Muscle of arm (tissue), 12 donors: ENCODE results near the gene NKRF. TPM values are rescaled to one million over a fixed set of nuclear protein-coding genes. Genes with fewer than 3 reads are reported as not detected.

Source experiments
- DNase-seq: peaks from one replicate; pipeline ENCODE4 v3.0.0-alpha.2; 2013
- polyA plus RNA-seq, 12 donors: library from polyadenylated mRNA; unstranded; fragments of 120-200 nt; gene quantifications; one replicate each; pipeline ENCODE4 v1.2.1, GENCODE V29; 2013; ENCODE audit not compliant: insufficient read length in 12 of 12

NKRF gene
- polyA plus RNA-seq, 12 donors = 5.4 to 10.1 (median 7.4) TPM; not detected in 1

DNA sequence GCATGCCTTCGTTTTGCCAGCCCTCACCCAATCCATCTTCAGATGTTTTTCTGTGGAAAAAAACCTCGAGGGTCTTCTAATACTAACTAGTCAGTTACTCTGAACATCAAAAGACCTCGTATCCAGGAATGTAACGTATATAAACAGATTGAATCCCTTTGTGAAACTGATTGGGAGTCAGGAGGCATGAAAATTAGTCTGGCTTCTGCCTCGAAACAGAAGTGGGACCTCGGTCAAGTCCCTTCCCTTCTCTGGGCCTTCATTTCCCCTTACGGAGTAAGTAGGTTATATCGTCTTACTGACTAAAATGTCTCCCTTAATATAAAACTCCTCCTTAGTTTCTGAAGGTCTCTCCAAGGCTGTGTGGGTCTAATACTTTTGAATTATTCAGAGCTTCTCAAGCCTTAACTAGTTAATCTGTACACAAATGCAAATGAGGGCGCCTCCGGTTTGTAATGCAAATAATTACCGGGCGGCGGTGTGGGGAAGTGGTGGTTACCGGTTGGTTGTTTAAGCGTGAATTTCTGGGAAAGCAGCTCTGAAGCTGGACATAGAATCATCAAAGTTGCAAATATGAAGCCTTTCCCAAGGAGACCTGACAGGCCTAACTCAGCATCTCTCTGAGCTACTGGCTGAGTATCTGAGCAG is 11.4 kb upstream of the NKRF start:
- no peak for DNase-seq

DNA sequence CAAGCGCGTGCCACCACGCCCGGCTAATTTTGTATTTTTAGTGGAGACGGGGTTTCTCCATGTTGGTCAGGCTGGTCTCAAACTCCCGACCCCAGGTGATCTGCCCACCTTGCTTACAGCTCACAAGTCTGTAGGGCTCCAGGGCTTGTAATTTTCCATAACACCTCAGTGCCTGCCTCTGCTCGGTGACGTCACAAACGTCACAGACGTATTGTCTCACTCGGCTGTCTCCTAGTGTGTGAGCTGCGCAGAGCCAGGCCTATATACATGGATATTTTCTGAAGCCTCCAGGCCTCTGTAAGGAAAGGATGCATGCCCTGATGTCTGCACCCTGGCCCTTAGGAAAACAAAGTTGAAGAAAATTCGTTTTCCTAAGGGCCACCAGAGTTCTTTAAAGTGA is 8.6 kb upstream of the NKRF start:
- DNase-seq = no peak

DNA sequence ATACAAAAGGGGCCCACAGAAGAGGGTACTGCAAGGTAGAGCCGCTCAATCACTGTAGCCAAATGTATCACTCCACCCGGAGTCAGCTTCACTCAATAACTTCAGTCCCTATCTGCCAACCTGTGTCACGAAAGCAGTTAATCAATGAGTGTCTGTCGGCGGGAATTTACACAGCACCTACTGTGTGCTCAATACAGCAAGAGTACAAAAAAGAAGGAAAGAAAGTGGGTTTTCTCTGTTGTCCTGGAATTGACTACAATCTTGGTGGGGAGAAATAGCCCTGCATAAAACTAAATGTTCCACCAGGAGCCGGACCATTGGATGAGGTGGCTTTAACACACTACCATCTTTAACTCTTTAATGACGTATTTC is 780 bp upstream of the NKRF start:
- DNase-seq = no peak

DNA sequence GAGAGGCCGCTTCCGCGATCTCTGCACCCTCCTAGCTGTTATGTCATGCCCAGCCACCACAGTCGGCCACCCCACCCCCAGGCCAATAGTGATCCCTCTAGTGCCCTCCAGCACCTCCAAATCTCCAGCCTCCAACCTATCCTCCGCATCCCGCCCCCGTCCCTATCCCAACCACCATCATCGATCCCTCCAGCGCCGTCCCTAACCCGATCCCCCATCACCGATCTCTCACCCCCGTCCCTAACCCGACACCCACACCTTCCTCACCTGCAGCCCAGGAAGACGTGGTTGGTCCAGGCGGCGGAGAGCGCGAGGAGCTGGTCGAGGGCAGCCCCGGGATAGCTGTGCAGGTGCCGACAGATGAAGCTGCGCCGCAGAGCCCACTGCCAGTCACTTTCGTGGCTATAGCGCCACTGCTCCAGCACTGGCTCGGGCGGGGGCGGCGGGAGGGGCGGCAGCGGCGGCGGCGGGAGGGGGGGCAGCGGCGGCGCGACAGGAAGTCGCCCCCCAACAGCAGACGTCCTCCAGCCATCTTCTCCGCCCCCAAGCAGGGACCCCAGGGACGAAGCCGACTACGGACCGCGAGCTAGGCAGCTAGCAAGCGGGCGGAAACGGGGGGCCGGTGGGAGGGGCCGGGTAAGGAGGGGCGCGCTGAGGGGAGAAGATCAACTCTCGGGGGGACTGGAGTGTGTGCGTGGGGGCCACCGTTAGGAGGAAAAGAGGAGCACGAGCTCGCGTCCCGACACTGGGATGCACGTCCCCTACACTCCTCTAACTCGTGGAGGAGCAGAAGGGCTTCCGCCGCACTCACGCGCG is 552 bp downstream of the NKRF start:
- peak; percentile 34 for DNase-seq

DNA sequence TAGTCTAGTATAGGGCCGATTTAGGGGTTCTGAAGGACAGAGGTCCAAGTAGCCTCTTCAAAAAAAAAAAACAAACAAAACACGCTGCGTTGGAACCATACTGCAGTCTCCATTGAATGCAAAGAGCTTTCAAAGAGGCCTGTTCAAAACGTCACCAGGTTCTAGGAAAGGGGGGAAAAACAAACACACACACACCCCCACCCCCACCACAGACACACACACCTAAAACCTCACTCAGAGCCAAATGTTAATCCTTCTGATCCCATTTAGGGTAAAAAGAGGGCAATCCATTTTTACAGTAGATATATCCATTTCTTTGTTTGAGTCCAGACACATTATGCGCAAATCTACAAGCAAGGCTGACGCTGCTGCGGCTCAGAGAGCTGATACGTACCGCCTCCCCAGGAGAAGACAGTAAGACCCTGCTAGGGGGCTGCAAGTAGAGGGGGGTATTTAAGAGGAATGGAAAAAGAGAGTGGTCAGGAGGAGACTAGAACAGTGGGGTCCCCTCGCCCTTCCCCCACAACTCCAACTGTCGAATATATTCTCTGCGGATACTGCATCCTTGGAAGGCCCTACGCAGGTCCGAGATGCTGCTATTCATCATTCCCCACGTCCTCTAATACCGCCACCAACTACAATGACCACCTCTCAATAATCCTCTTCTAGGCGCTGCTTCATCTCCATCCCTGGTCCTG is 1.3 kb downstream of the NKRF start:
- no peak for DNase-seq

DNA sequence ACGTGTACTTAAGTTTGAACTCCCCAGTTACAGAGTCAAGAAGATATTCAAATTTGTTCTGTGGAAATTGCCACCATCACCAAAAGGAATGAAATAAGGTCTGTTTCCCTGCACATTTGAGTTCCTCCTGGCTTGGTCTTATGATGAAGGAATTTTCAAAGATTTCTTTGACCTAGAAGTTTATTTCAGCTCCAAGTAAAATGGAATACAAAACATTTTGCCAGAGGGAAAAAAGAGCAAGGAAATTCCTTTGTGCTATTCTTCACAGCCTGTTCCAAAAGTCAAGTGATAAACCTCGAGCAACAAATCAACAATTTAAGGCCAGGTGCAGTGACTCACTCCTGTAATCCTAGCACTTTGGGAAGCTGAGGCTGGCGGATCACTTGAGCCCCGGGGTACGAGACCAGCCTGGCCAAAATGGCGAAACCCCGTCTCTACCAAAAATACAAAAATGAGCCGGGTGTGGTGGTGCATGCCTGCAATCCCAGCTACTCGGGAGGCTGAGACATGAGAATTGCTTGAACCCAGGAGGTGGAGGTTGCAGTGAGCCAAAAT is 3.4 kb downstream of the NKRF start:
- DNase-seq = no peak

DNA sequence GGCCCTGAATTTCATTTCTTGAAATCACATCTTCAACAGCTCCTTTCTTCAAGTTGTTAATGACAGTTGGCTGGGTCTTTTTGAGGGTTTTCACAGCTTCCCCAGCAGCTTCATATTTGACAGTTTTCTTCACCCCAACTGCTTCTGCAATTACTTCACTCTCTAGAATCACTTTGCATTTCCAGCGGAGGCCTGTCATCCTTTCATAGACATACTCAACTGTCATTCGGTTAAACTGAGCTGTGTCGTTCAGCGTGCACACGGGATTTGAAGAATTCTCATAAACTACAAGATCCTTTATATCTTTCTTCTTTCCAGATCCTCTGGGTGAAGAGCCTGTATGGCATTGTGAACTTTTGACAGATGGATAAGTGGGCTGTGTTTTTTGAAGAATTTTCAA is 16.4 kb downstream of the NKRF start:
- DNase-seq = no peak

DNA sequence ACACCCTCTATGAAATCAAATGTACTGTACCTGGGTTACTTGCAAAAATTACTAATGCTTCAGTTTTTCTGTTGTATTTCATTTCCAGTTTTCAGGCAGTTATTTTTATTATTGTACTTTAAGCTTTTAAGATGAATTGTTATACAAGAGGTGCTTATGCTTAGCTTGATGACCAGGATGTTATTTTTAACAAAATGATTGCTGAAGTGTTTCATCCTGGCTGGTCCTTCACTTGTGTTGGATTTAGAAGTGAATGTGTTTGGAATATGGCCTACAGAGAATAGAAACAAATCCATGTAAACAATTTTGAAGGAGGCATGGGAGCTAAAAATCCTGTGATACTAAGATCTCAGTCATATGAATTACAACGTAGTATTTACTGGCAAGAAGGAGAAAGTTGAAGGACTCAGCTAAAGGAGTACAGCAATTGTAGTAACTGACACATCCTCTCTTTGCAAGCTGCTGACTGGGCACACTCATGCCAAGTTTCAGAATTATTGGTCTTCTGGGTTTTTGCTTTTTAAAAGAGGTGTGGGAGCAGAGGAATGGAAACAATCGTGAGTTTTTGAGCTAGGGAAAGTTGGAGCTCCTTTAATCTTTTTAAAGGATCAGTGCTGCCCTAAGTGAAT is 22.7 kb downstream of the NKRF start:
- DNase-seq = no peak

DNA sequence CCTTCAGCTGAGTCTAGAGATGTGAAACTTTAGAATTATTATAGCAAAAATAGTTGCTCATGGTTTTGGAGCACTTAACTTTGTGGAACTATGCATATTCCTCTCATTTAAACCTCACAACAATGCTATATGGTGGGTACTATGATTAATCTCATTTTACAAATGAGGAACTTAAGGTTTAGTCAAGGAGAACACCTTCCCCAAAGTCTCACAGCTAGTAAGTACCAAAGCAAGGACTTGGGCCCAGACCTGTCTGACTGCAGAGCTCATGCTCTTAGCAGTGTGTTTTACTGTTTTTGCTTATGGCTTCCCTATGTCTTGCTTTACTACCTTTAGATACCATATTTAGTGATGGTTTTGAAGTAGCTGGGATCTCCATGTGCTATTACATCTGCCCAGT is 26.8 kb downstream of the NKRF start:
- DNase-seq = no peak

DNA sequence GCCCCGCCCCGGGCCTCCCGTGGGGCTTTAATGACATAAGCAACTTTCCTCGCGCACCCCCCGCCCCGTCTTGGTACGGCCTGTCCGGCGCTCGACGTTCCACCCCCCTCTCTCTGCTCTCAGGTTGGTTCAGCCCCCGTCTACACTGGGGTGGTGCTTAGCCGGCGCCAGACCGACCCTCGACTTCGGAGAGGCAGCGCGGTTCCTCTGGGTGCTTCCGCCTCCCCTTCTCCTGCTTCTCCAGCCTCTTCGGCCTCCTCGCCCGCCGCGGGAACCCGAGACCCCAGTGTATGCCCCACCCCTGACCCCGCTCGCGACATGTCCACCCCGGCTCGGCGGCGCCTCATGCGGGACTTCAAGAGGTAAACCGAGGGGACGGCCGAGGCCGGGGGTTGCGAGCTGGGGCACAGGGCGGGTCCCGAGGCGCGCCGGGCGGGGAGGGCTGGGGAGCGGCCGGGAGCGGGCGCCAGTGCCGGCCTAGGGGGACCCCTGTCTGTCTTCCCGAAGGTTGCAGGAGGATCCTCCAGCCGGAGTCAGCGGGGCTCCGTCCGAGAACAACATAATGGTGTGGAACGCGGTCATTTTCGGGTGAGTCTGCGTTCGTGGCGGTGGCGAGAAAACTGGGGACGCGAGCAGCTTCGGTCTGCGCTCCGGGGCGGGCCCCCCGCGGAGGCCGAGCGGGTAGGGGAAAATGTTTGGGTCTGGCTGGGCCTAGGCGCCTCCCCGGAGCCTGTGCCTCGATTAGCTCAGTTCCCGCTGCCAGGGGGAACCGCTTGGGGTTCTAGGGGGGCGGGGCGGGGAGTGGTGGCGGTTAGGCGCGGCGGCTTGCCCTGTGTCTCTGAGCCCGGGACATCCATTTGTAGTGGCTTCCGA is 31.6 kb downstream of the NKRF start, which contains the start of gene UBE2A:
Gene UBE2A (plus strand): TSS at position 170 of the 873 bp plus-strand sequence. CDS start 149 bp downstream, at position 319.
- peak; percentile 90 for DNase-seq

DNA sequence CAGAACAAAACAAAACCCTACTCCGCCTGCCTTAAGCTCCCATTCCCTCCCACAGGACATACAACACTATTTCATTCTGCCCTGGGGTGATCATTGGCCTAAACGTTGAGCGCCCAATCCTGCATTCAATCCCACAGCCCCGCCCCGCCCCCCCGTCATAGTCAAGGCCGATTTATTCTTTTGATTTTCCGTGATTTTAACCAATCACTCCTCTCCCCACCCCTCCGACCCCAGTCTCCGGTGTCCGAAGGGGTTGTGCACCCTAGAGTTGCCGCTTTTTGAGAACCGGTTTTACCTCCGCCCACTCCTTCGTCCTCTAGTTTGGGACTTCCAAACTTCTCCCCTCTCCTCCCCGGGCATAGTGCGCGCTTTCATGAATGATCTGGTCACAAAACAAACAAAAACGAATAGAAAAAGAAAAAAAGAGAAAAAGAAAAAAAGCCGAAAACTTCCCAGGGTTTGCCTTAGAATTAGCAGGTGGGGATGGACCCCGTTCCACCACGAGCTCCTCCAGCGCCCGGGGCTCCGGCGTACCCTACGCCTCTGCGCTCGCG is 32.3 kb downstream of the NKRF start:
- DNase-seq = peak; percentile 57

DNA sequence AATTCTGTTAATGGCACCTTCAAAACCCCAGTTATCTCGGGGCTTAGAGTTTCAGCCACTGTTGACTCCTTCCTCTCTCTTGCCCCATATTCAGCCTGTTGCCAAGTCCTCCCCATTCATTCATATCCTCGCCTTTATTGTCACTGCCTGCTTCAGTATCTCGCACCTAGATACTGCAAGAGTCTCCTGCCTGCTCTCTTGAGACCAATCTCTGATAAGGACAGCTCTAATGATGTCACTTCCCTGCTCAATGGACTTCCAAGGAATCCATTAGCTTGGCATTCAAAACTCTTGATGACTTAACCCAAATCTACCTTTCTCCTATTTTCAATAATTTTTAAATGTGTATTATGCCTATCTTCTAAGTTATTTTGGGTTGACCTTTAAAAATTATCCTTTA is 33.0 kb downstream of the NKRF start:
- DNase-seq = no peak

DNA sequence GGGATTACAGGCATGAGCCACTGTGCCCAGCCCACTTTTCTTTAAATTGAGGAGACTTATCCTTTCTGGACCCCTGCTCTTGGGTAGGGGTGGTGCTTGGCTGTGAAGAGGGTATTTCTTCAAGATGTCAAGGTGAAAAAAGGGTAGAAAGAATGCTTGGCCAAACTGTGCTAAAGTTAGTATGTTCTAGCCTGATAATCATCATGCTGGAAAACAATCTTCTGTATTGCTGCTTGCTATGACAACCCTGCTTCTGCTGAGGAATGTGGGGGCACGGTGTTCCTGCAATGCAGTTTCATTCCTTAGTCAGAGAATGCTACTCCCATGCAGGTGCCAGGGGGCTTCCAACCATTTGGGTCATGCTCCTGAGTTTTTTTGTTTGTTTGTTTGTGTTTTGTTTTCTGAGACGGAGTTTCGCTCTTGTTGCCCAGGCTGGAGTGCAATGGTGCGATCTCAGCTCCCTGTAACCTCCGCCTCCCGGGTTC is 35.8 kb downstream of the NKRF start:
- no peak for DNase-seq

DNA sequence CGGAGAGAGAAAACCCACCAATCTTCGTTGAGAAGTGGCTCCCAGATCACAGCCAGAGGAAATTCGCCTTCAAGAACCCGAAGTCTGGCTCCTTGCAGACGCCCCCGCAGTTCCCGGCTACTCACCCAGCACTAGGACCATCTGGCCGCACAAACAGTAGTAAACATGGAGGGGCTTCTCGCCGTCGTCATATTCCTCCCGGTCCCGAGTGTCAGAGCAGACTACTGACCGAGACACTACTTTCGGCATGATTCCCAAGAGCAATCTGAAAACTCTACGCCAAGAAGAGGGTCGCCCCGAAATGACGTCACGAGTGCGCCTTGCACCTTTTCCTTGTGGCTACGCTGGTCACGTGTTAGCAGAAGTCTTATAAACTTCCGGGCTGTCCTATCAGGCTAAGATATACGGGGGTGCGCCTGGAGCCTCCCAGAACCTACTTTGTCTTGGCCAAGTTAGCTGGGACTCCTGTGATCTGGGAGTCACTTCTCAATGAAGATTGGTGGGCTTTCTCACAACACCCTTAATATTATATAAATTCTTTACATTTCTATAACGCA is 41.0 kb downstream of the NKRF start, which contains the start of gene STEEP1:
Gene STEEP1 (minus strand): TSS at position 303 of the 557 bp plus-strand sequence. CDS start 54 bp downstream, at position 249.
- DNase-seq = peak; percentile 92

DNA sequence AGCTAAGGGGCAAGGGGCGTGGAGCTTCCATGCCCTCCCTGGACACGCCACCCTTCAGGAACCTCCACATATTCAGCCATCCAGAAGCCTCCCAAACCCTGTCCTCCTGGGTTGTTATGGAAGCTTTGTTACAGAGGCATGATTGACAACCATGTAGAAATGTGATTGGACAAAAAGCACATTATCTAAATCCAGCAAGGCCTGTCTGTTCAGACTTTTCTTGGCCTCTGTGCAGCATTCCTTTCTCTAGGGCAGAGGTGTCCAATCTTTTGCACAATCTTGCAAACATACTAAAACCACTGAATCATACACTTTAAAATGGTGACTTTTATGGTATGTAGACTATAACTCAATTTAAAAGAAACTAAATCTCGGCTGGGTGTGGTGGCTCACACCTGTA is 53.7 kb downstream of the NKRF start:
- DNase-seq = no peak

DNA sequence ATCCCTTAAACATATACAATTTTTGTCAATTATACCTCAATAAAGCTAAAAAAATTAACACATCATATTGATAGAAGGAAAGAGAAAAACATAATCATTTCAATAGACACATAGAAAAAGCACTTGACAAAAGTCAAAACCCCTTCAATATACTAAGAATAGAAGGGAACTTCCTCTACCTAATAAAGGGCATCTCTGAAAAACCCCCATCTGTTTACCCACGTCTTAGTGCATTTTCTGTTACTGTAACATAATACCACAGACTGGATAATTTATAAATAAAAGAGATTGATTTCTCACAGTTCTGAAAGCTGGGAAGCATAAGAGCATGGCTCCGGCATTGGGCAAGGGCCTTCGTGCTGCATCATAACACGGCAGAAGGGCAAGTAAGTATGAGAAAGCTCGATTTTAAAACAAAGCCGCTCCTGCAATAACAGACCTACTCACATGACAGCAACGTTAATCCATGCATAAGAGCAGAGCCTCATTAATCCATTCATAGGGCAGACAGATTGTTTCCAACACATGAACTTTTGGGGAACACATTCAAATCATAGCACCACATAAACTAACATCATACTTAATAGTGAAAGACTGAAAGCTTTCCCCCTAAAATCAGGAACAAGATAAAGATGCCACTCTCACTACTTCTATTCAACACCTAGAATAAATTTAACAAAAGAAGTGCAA is 56.8 kb downstream of the NKRF start:
- DNase-seq = no peak

DNA sequence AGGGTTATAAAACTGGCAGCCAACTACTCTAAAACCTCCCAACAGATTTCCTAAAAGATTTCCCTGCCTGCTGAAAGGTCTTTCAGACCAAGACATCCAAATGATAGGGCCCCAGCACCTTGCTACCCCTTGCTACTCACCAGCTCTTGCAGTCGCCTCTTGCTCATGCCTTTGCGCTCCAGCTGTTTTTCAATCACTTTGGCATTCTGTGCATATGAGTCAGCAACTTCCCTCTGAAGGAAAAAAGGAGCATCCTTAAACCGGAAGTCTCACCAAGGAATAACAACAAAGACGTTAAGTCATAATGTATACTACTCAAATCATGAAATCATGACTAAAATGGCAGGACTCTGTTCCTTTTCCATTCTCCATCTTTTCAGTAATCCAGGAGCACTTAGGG is 65.0 kb downstream of the NKRF start:
- no peak for DNase-seq

DNA sequence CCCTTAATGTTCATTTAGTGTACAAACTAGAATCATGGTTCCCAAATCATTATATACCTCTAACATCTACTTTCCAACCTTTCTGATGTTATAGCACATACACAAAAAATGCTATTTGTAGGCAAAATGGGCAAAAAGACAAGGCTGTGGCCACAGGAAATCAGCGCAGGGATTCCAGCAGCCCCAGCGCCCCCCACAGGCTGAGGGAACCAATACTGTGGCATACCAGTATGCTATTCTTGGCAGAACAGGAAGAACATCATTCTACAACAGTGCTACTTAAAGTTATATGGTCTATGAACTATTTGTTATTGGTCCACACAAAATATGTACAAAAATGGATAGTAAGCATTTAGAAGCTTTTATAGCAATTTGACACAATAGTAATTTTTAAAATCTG is 66.4 kb downstream of the NKRF start:
- no peak for DNase-seq
